Measurements from ENCODE around the gene TUBB6.

Gene TUBB6

GRCh38 chr18:12326711-12327460 is 18.8 kb downstream of the TUBB6 start (continued):
- TF ChIP-seq ELK4 (IDR thresholded peaks at IDR 0.05; ENCODE audit: borderline replicate concordance, low read depth, low read length) (no peak), PRDM4 (tag by site-specific recombination; IDR thresholded peaks at IDR 0.05) (no peak), ZIC2 (tag by site-specific recombination; IDR thresholded peaks at IDR 0.05) (no peak), ZNF623 (tag by site-specific recombination; IDR thresholded peaks at IDR 0.05) (no peak), REST (tag by site-specific recombination; IDR thresholded peaks at IDR 0.05) (no peak), ZNF488 (tag by site-specific recombination; IDR thresholded peaks at IDR 0.05) (no peak)

- TF ChIP-seq WT1 (tag by site-specific recombination; IDR thresholded peaks at IDR 0.05) (no peak), IKZF3 (tag by site-specific recombination; IDR thresholded peaks at IDR 0.05) (0 out of 2 replicates have a peak, but pooled peaks have one; percentile 34), ZNF510 (tag by site-specific recombination; IDR thresholded peaks at IDR 0.05; ENCODE audit: insufficient replicate concordance) (no peak), SP7 (tag by site-specific recombination; IDR thresholded peaks at IDR 0.05) (0 out of 2 replicates have a peak, but pooled peaks have one; percentile 19), CTCF (tag by site-specific recombination; IDR thresholded peaks at IDR 0.05) (peak; percentile 82), ZNF654 (tag by site-specific recombination; IDR thresholded peaks at IDR 0.05; ENCODE audit: low read depth) (peak; percentile 50), ZNF692 (tag by site-specific recombination; IDR thresholded peaks at IDR 0.05) (peak; percentile 90), GLIS2 (tag by site-specific recombination; IDR thresholded peaks at IDR 0.05) (peak; percentile 31; the same call in 1 of the 2 replicates), ZIC2 (tag by site-specific recombination; IDR thresholded peaks at IDR 0.05) (0 out of 2 replicates have a peak, but pooled peaks have one; percentile 27), SCRT1 (tag by site-specific recombination; IDR thresholded peaks at IDR 0.05; ENCODE audit: borderline replicate concordance) (0 out of 2 replicates have a peak, but pooled peaks have one; percentile 14), ZFP69B (tag by site-specific recombination; IDR thresholded peaks at IDR 0.05) (peak; percentile 85), ZNF138 (tag by site-specific recombination; IDR thresholded peaks at IDR 0.05; ENCODE audit: borderline replicate concordance) (no peak)
- ChIA-PET CTCF (interaction anchor here (0.5 to 2.9 kb wide), 46 partner anchors 8 to 607 kb away, joined by 3 to 101 read pairs (median 4); partner anchors contain the start of genes AFG3L2 and TUBB6), POLR2A (interaction anchor here (0.6 to 2.3 kb wide), 5 partner anchors 10 to 49 kb away, joined by 3 to 14 read pairs (median 4); partner anchors contain the start of gene AFG3L2)
- no peaks in the 10 kb centered on the region; the same call in 1 of the 2 replicates for H3K4me1 ChIP-seq (ENCODE audit: control insufficient read depth, insufficient read depth, low read length)
- no peaks in the 10 kb centered on the region for H3K9me3 ChIP-seq (ENCODE audit: control insufficient read depth, insufficient read depth, low read depth, low read length)
- H3K27ac ChIP-seq (ENCODE audit: extremely low read depth, low read depth, low read length): no peak overlapping the region
- peaks cover 39 to 61% of the 10 kb centered on the region in 2 experiments for H3K36me3 ChIP-seq (ENCODE audit: control insufficient read depth in 2 of 2, insufficient read depth in 1 of 2, low read length in 2 of 2)
- no peak overlapping the region for H3K4me3 ChIP-seq (ENCODE audit: low read depth, low read length)
These were observed 19.6 kb downstream of the TUBB6 start for GRCh38 chr18:12327510-12328178.
